Smooth muscle cell (in vitro differentiated cells): ENCODE results near the gene TTR. TPM values are rescaled to one million over a fixed set of nuclear protein-coding genes. Genes with fewer than 3 reads are reported as not detected.

Experiments used
- DNase-seq: peaks from one replicate; lab custom pipeline; 2025; ENCODE audit not compliant: unreplicated experiment; lab: John Stamatoyannopoulos, UW
- H2AFZ ChIP-seq: fragments of 200-600 bp; sonication (generic); 2 replicates; pipeline ENCODE4 v1.6.0; 2016; ENCODE audit warnings: antibody characterized with exemption, low read depth, mild to moderate bottlenecking
- H3F3A ChIP-seq: fragments of 200-600 bp; sonication (generic); 2 replicates; pipeline ENCODE4 v1.6.0; 2017; ENCODE audit warnings: antibody characterized with exemption, low read depth
- H3K27ac ChIP-seq: fragments of 200-600 bp; sonication (generic); 2 replicates; pipeline ENCODE4 v1.5.1; 2016; ENCODE audit warnings: low read depth, mild to moderate bottlenecking
- H3K27me3 ChIP-seq: fragments of 200-600 bp; sonication (generic); 2 replicates; pipeline ENCODE4 v1.6.1; 2016; ENCODE audit warnings: low read depth, mild to moderate bottlenecking
- H3K36me3 ChIP-seq: fragments of 200-600 bp; sonication (generic); 2 replicates; pipeline ENCODE4 v1.5.1; 2016; ENCODE audit warnings: low read depth
- H3K4me1 ChIP-seq: fragments of 200-600 bp; sonication (generic); 2 replicates; pipeline ENCODE4 v1.5.1; 2016; ENCODE audit warnings: low read depth
- H3K4me2 ChIP-seq: fragments of 200-600 bp; sonication (generic); 2 replicates; pipeline ENCODE4 v1.6.0; 2016; ENCODE audit warnings: mild to moderate bottlenecking
- H3K4me3 ChIP-seq: fragments of 200-600 bp; sonication (generic); 2 replicates; pipeline ENCODE4 v1.5.1; 2016; ENCODE audit warnings: mild to moderate bottlenecking
- H3K79me2 ChIP-seq: fragments of 200-600 bp; sonication (generic); 2 replicates; pipeline ENCODE4 v1.6.0; 2016; ENCODE audit warnings: low read depth, mild to moderate bottlenecking
- H3K9ac ChIP-seq: fragments of 200-600 bp; sonication (generic); 2 replicates; pipeline ENCODE4 v1.6.0; 2016; ENCODE audit warnings: low read depth
- H3K9me3 ChIP-seq: fragments of 200-600 bp; sonication (generic); replicated peaks from 2 replicates; pipeline ENCODE4 v1.5.1; 2016; ENCODE audit warnings: low read depth
- H4K20me1 ChIP-seq: fragments of 200-600 bp; sonication (generic); 2 replicates; pipeline ENCODE4 v1.6.0; 2016; ENCODE audit warnings: low read depth
- CTCF ChIP-seq: fragments of 200-600 bp; sonication (generic); IDR thresholded peaks from 2 replicates; pipeline ENCODE4 v1.5.1; 2017; ENCODE audit warnings: borderline replicate concordance, mild to moderate bottlenecking, antibody characterized with exemption; ENCODE audit not compliant: insufficient read depth, poor library complexity, severe bottlenecking
- WGBS: methylation state at CpG from one replicate; pipeline ENCODE4 v1.1.7; 2016; ENCODE audit warnings: low lambda C conversion rate; 5-methylcytosine and 5-hydroxymethylcytosine counted together
- polyA plus RNA-seq: library from polyadenylated mRNA; unstranded; fragments of >200 nt; fragmentation: Nextera tagmentation; extraction: Ambion mirVana; gene quantifications from 2 replicates; pipeline ENCODE4 v1.2.1, GENCODE V29; 2016
- total RNA-seq: library from RNA; depleted of rRNA; stranded (reverse); fragments of >200 nt; gene quantifications from 2 replicates; pipeline ENCODE4 v1.2.3, GENCODE V29; 2014

The TTR gene
- total and polyA plus RNA-seq, 2 experiments from 2014 or later: 2.6 TPM; not detected in 1

GRCh38 chr18:31579375-31579774, 12.3 kb upstream of the TTR start:
- Histone ChIP-seq H3K36me3 (no peaks in the 10 kb centered on the region), H3K79me2 (no peaks in the 10 kb centered on the region), H3K4me1 (no peaks in the 10 kb centered on the region), H3F3A (peaks cover 8% of the 10 kb centered on the region), H2AFZ (no peak overlapping the region), H3K27ac (no peak overlapping the region), H3K9me3 (no peaks in the 10 kb centered on the region), H4K20me1 (no peaks in the 10 kb centered on the region), H3K27me3 (no peaks in the 10 kb centered on the region), H3K4me3 (no peak overlapping the region), H3K4me2 (no peak overlapping the region), H3K9ac (no peak overlapping the region)
- TF ChIP-seq CTCF: no peak
- no peak for DNase-seq
- 98% methylated on average over 2 of the region's 2 CpGs for WGBS

- no peak for DNase-seq
- no peaks in the 10 kb centered on the region for H3K27me3 ChIP-seq
Observed at GRCh38 chr18:31581498-31582197, 10.0 kb upstream of the TTR start.

GRCh38 chr18:31583185-31583854, 8.4 kb upstream of the TTR start:
- WGBS: over 99% methylated on average over 5 of the region's 5 CpGs
- Histone ChIP-seq H3K36me3 (no peaks in the 10 kb centered on the region), H3K27ac (no peak overlapping the region), H3K9me3 (no peaks in the 10 kb centered on the region), H3K4me1 (peaks cover 5% of the 10 kb centered on the region), H3K79me2 (no peaks in the 10 kb centered on the region), H3K4me3 (no peak overlapping the region), H3K9ac (no peak overlapping the region), H3F3A (peaks cover 8% of the 10 kb centered on the region), H3K27me3 (no peaks in the 10 kb centered on the region), H4K20me1 (no peaks in the 10 kb centered on the region), H2AFZ (no peak overlapping the region), H3K4me2 (no peak overlapping the region)
- no peak for TF ChIP-seq CTCF
- no peak for DNase-seq

More at GRCh38 chr18:31581498-31582197, 10.0 kb upstream of the TTR start:
- Histone ChIP-seq H3K79me2 (no peaks in the 10 kb centered on the region), H2AFZ (no peak overlapping the region), H3K4me3 (no peak overlapping the region), H4K20me1 (no peaks in the 10 kb centered on the region), H3K4me1 (no peaks in the 10 kb centered on the region), H3K4me2 (peak overlapping the region; percentile 41), H3F3A (peaks cover 8% of the 10 kb centered on the region), H3K9me3 (no peaks in the 10 kb centered on the region), H3K9ac (no peak overlapping the region), H3K27ac (peak overlapping the region; percentile 40), H3K36me3 (no peaks in the 10 kb centered on the region)
- WGBS: 16% methylated on average over 4 of the region's 4 CpGs
- no peak for TF ChIP-seq CTCF
